ENCODE measurements around the gene MLST8.

- TF ChIP-seq YY1 (IDR thresholded peaks at IDR 0.05; ENCODE audit: insufficient read depth, insufficient read length) (no peak), ZNF274 (IDR thresholded peaks at IDR 0.05; ENCODE audit: low read depth, low read length) (no peak)
These were observed 51.4 kb downstream of the MLST8 start for GRCh38 chr16:2256531-2257140.

All from NT2/D1 (cell line).